NCI-H345 treated with DMSO at 0.1 percent for 48 hours (cell line): ENCODE data around the gene ZNF333.
"Not testable (repeated sequence)": the region's sequence is repeated elsewhere in the genome, so short reads cannot be mapped to it uniquely, and the experiment has no call there.

Experiments used
- DNase-seq: peaks from one replicate; lab custom pipeline; 2025; ENCODE audit not compliant: unreplicated experiment; lab: John Stamatoyannopoulos, UW

ZNF333 gene

DNA sequence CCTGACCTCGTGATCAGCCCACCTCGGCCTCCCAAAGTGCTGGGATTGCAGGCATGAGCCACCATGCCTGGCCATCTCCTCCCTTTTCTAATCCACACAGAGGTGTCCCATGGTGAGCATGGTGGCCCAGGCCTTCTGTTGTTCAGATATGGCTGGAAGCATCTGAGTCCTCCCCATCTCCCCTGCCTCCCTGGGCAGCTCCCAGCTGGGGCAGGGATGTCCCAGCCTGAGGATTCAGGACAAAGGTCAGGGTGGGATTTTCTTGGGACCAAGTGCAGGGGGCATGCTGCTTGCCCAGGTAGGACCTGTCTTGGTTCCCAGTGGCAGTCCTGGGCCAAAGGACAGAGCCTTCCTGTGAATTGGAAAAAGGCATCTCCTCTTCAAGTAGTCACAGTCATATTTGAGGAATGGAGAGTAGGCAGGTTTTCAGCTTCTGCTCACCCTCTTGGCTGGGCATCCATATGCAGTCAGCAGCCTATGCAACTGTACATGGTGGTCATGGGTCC is 77.7 kb downstream of the ZNF333 start:
- no peak for DNase-seq

DNA sequence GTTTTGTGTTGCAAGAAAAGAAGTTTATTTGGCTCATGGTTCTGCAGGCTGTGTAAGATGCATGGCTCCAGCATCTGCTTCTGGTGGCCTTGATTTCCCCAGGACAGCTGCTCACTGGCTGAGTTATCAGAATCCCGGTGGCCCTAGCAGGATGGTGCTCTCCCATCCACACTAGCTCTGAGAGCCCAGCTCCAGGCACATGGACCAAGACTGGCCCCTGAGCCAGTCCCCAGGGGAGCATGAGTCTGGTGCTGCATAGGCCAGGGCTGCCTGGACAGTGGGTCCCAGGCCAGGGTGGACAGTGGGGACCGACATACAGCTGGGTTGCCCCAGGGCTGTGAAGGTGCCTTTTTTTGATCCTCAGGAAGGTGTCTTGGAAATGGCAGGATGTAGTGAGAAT is 78.2 kb downstream of the ZNF333 start:
- no peak for DNase-seq

DNA sequence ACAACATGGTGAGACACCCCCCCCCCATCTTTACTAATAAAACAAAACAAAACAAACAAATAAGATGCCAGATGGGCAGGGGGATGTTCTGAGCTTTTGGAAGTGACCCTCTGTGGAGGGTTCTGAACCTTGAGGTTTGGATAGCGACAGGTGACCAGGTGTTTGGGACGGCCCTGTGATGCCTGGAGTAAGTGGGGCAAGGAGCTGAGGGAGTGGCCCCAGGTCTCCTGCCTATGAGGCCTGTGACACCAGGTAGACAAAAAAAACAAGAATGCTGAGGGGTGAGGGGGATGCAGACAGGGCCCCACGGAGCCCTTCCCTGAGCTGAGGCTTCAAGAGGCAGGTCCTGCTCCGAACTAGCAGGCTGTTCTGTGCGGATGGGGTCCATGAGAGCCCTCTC is 79.4 kb downstream of the ZNF333 start:
- no peak for DNase-seq

DNA sequence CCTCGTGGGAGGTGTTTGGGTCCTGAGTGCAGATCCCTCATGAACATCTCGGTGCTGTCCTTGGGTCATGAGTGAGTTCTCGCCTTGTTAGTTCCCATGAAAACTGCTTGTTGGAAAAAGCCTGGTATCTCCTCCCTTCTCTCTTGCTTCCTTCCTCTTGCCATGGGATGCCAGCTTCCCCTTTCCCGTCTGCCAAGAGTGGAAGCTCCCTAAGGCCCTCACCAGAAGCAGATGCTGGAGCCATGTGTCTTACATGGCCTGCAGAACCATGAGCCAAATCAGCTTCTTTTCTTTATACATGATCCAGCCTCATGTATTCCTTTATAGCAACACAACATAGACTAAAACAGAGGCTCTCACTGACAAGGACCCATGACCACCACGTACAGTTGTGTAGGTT is 80.3 kb downstream of the ZNF333 start:
- DNase-seq, result no peak

DNA sequence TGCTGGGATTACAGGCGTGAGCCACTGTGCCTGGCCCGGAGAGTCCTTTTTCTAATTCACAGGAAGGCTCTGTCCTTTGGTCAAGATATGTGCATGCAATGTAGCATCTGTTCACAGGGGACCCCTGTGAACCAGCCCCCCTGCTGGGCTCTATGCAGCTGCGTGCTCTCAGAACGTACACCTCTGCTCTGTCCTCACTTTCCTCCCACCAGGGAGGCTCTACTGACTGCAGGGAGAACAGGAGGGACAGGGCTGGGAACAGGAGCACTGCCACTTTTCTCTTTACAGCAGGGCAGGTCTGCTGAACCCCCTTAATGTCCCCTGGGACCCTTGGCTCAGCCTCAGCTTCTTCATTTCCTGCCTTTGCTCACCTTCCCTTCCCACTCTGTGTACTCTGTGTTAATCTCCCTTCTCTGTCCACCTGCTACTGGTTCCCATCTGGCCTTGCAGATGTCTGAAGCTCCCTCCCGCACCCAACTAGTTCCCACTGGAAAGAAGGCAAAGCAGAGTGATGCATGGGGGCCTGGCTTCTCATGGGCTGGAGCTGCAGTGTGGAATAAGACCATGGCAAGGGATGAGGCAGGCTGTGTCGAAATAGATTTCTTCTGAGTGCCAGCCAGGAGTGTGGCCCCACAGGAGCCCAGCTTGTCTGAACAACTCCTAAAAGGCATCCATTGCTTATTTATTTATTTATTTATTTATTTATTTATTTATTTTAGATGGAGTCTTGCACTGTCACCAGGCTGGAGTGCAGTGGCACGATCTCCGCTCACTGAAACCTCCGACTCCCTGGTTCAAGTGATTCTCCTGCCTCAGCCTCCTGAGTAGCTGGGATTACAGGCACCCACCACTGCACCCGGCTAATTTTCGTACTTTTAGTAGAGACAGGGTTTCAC is 81.3 kb downstream of the ZNF333 start:
- no peak for DNase-seq

DNA sequence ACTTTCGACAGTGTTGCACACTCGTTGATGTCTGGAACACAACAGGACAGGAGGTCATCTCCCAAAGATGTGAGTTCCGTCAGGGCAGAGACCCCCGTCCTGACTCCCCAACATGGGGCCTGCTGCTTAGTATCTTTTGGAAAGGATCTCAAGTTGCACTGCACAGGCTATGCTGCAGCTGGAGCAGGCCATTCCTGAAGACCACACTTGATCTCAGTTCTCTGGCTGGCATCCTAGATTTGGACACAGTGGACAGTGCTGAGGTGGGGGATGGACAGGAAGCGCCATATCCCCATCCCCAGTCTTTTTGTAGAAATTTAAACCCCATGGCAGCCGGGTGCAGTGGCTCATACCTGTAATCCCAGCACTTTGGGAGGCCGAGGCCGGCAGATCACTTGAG is 82.6 kb downstream of the ZNF333 start:
- DNase-seq, result no peak

DNA sequence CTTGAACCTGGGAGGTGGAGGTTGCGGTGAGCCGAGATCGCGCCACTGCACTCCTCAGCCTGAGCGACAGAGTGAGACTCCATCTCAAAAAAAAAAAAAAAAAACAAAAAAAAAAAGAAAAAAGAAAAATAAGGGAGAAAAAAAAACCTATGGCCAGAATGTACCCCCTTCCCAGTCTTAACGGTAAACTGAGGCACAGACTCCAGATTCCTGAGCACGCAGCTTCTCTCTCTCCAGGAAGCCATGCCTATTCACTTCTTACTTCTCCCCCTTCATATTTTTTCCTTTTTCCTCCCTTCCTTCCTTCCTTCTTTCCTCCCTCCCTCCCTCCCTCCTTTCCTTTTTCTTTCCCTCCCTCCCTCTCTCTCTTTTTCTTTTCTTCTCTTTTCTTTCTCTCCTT is 83.1 kb downstream of the ZNF333 start:
- no peak for DNase-seq

DNA sequence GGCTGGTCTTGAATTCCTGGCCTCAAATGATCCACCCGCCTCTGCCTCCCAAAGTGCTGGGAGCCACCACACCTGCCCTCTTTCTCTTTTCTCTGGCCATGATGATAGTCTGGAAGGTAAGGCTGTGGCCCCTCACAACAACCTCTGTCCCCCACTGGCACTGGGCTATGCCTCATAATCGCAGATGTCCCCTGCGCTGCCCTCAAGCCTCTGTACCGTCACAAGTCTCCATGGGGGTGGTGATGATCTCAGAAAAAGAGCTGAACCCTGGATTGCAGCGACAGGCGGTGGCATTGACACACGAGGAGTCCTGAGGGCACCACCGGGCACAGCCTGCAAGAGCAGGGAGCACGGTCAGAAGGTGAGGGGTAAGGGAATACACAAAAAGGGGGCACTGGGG is 83.9 kb downstream of the ZNF333 start:
- DNase-seq, result not testable (repeated sequence)

DNA sequence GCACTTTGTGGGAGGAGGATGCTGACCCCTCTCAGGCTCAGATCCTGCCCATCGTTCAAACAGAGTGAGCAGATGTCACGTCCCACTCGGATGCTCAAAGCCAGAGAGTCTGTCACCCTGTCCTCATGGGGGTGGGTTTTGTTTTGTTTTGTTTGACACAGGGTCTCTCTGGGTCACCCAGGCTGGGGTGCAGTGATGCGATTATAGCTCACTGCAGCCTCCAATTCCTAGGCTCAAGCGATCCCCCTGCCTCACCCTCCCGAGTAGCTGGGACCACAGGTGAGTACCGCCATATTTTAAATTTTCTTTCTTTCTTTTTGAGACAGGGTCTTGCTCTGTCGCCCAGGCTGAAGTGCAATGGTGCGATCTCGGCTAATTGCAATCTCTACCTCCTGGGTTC is 84.5 kb downstream of the ZNF333 start:
- DNase-seq, result no peak

DNA sequence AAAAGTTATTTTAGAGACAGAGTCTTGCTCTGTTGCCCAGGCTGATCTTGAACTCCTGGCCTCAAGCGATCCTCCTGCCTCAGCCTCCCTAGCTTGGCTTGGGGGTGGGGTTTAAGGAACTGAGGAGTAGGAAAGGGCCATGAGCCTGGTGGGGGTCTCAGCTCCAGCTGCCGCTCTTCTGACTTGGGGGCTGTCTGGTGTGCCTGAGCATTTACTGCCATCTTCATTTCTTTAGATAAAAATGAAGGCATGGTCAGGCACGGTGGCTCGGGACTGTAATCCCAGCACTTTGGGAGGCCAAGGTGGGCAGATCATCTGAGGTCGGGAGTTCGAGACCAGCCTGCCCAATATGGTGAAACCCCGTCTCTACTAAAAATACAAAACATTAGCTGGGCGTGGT is 85.5 kb downstream of the ZNF333 start:
- not testable (repeated sequence) for DNase-seq

DNA sequence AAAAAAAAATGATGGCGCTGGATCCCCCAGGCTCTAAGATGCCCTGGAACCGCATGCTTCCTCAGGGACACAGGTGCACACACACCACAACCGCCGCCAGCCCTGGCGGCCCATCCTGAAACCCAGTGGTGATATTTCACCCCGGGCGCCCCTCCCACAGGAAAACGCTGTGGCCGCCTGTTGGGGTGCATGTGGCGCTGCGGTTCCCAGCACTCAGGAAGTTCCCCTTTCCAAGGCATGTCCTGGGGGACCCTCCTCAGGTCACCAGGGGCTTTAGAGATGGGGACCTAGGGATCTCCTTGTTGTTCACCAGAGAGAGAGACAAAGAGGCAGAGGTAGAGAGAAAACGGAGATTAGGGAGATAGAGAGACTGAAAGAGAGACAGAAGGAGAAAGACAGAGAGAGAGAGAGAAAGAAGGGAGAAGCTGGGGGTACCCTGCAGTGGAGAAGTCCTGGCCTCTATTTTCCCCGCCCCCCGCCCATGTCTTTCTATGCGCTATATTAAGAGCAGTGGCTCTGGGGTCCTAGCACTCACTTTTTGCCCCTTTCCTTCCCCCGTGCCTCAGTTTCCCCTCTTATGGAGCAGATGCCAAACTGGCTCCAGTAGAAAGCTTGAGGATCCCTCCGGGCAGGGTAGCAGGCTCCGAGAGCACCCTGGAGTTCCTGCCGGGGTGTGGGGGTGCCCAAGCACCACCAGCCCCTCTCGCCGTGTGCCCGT is 86.2 kb downstream of the ZNF333 start:
- DNase-seq, result no peak

DNA sequence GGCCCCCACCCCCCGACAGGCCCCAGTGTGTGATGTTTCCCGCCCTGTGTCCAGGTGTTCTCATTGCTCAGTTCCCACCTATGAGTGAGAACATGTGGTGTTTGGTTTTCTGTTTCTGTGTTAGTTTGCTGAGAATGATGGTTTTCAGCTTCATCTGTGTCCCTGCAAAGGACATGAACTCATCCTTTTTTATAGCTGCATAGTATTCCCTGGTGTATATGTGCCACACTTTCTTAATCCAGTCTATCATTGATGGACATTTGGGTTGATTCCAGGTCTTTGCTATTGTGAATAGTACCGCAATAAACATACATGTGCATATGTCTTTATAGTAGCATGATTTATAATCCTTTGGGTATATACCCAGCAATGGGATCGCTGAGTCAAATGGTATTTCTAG is 87.8 kb downstream of the ZNF333 start:
- DNase-seq, result not testable (repeated sequence)

DNA sequence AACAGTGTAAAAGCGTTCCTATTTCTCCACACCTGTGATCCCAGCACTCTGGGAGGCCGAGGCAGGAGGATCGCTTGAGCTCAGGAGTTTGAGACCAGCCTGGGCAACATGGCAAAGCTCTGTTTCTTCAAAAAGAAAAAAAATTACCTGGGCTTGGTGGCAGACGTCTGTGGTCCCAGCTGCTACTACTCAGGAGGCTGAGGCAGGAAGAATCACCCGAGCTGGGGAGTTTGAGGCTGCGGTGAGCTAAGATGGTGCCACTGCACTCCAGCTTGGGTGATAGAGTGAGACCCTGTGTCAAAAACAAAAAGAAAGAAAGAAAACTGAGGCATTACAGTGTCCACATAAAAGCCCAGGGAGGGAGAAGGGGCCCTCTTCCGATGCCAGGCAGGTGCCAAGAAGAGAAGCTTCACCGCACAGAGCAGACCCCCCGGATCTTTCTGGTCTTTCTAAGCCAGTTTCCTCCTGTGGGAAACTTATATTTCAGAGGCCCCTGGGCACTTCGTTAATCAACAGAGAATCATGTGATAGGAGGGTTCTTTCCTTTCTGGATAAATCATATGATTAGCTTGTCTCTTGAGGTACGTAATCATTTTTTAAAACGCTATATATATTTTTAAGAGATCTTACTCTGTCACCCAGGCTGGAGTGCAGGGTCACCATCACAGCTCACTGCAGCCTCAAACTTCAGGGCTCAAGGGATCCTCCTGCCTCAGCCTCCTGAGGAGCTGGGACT is 88.4 kb downstream of the ZNF333 start, which contains the start of gene ADGRE2:
Gene ADGRE2, minus strand, starts transcription at position 451 of the 736 bp plus-strand sequence. CDS start 1,804 bp downstream, outside the sequence.
- DNase-seq, result not testable (repeated sequence)

DNA sequence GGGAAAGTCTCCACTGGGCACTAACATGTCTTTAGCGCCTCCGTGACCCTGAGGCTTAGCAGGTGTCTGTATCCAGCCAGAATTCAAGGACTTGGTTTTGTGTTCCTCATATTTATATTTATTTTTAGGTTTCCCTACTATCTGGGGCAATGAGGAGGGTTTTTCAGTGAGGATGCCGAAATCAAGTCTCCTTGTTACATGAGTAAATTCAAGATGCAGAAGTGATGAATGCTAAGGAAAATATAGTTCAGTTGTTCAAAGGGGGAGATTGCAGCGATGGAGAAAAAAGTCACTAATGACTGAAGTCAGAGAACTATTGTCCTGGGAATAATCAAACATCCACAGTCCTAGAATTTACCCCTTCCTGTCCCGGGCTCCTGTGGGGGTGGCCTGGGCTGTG is 89.3 kb downstream of the ZNF333 start:
- no peak for DNase-seq

DNA sequence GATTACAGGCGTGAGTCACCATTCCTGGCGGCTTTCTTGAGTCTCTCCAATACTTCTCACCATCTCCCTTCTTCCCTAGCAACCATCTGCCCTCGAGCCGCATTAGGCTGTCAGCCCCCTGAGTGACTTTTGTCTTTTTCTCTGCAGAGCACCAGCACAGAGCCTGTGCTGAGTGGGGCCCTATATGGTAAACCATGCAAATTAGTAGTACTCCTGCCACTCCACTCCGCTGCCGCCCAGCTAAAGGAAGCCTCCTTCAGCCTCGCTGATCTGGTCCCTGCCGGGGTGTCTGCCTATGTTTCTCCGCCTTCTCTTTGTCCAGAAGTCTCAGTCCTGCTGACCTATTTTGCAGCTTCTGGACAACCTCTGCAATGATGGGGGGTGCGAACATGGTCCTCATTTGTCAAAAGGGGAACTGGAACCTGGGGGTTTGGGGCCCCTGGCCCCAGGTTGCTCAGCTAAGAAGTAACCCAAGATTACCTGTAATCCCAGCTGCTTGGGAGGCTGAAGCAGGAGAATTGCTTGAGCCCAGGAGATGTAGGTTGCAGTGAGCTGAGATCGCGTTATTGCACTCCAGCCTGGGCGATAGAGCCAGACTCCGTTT is 90.9 kb downstream of the ZNF333 start:
- not testable (repeated sequence) for DNase-seq

DNA sequence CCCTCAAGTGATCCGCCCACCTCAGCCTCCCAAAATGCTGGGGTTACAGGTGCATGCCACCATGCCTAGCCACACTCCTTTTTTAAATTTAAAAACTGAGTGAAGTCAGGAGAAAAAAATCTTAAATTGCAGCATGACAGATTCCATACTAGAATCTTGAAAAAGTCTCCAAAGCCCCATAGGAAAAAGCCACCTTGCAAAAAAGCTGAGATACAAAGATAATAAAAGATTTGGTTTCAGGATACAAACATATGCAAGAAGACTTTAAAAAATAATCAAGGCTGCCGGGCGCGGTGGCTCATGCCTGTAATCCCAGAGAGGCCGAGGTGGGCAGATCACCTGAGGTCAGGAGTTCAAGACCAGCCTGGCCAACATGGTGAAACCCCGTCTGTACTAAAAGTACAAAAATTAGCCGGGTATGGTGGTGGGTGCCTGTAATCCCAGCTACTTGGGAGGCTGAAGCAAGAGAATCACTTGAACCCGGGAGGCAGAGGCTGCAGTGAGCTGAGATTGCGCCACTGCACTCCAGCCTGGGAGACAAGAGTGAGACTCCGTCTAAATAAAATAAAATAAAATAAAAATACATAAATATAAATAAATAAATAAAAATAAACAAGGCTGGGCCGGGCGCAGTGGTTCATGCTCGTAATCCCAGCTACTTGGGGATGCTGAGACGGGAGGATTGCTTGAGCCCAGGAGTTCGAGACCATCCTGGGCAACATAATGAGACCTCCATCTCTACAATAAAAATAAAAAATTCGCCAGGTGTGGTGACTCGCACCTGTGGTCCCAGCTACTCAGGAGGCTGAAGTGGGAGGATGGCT is 92.1 kb downstream of the ZNF333 start:
- DNase-seq, result not testable (repeated sequence)

DNA sequence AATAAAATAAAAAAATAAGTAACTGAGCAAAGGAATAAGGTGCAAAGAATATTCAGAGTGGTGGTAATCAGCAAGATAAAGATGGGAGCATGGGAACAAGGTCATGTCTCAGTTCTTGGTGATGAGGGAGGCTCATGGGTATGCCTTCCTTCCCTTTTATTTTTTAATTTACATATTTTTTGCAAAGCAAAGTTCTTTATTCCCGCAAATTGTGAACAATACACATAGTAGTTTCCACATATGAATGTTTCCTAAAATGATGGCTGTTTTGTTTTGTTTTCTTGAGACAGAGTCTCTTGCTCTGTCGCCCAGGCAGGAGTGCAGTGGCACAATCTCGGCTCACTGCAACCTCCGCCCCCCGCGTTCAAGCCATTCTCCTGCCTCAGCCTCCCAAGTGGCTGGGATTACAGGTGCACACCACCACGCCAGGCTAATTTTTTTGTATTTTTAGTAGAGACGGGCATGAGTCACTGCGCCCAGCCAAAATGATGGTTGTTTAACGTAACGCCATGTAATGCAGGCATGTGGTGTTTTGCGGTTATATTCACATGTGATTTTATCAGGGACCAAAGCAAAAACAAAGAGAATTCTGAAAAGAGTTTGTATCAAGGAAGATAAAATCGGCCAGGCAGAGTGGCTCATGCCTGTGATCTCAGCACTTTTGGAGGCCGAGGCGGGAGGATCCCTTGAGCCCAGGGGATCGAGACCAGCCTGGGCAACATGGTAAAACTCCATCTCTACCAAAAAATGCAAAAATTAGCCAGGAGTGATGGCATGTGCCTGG is 93.0 kb downstream of the ZNF333 start:
- DNase-seq, result no peak
